ENCODE measurements around the gene HOXB1. TPM values are rescaled to one million over a fixed set of nuclear protein-coding genes. Genes with fewer than 3 reads are reported as not detected.
"Not testable (repeated sequence)": the region's sequence is repeated elsewhere in the genome, so short reads cannot be mapped to it uniquely, and the experiment has no call there.

Gene HOXB1
- polyA plus RNA-seq, 1 donor = not detected

- no peak for DNase-seq (ENCODE audit: low read depth)
Observed at GRCh38 chr17:48519427-48519826, 11.4 kb downstream of the HOXB1 start.

DNA sequence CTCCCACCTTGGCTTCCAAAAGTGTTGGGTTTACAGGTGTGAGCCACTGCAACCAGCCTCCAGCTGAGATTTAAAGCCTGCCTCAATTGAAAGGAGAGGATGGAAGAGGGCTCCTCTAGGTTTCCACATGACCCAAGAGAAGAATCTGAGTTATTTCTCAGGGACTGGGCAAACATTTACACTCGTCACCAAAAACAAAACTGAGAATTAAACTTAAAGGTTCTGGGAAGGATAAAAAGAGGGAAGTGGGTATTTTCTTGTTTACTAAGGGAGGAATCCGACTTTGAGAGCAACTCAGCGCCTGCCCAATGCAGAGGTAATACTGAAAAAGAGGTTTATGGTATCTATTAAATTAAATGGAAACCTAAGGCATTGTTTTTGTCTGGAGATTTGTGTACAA is 13.3 kb downstream of the HOXB1 start:
- no peak for DNase-seq (ENCODE audit: low read depth)

- DNase-seq (ENCODE audit: low read depth) = no peak
Observed at GRCh38 chr17:48515925-48516900, 14.6 kb downstream of the HOXB1 start.

- no peak for DNase-seq (ENCODE audit: low read depth)
Observed at GRCh38 chr17:48514477-48514876, 16.3 kb downstream of the HOXB1 start.

- DNase-seq (ENCODE audit: low read depth) = no peak
Observed at GRCh38 chr17:48513666-48514455, 16.9 kb downstream of the HOXB1 start.

- DNase-seq (ENCODE audit: low read depth) = no peak
Observed at GRCh38 chr17:48513097-48513496, 17.7 kb downstream of the HOXB1 start.

DNA sequence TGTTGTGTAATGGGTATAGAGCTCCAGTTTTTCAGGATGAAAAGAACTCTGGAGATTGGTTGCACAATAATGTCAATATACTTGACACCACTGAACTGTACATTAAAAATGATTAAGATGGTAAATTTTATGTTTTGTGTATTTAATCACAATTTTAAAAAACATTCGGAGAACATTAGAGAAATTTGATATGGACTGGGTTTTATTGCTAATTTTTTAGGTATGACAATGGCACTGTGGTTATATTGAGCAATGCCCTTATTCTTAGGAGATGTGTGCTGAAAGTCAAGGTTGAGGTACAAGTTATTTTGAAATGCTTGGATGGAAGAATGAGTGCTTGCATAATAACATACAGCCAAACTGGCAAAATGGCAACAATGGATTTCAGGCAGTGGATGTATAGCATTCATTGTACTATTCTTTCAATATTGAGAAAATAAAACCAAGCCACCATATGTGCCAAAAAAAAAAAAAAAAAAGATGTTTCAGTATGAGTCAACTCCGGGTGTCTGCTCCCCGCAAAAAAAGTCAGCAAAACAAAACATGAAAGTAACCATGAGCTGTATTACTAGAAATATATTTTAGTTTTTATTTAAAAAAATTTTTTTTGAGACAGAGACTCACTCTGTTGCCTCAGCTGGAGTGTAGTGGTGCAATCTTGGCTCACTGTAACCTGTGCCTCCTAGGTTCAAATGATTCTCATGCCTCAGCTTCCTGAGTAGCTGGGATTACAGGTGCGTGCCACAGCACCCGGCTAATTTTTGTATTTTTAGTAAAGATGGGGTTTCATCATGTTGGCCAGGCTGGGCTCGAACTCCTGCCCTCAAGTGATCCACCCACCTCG is 19.8 kb downstream of the HOXB1 start:
- no peak for DNase-seq (ENCODE audit: low read depth)

- no peak for DNase-seq (ENCODE audit: low read depth)
Observed at GRCh38 chr17:48510381-48510760, 20.4 kb downstream of the HOXB1 start.

DNA sequence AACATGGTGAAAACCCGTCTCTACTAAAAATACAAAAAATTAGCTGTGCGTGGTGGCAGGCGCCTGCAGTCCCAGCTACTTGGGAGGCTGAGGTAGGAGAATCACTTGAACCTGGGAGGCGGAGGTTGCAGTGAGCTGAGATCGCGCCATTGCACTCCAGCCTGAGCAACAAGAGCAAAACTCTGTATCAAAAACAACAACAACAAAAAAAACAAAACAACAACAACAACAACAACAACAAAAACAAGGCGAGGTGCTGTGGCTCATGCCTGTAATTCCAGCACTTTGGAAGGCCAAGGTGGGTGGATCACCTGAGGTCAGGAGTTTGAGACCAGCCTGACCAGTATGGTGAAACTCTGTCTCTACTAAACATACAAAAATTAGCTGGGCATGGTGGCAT is 21.1 kb downstream of the HOXB1 start:
- not testable (repeated sequence) for DNase-seq (ENCODE audit: low read depth)

DNA sequence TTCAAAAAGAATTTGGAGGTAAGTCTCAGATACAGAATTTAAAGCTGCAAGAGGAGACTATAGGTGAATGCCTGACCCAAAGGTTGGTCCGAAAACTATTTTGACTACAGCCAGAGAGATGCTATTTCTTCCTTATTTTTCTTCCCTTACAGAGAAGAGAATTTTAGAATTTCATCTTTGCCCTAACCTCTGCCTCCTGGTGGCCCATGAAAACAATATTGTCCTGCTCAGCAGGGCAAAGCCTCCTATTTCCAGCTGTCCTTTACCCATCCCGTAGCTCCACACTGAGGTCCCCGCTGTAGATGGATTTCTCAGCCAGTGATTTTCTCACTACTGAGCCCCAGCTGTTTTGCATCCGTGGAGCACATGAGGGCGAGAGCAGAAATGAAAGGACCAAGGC is 24.6 kb downstream of the HOXB1 start:
- DNase-seq (ENCODE audit: low read depth) = no peak

GRCh38 chr17:48505788-48506187 is 25.0 kb downstream of the HOXB1 start:
- no peak for DNase-seq (ENCODE audit: low read depth)

DNA sequence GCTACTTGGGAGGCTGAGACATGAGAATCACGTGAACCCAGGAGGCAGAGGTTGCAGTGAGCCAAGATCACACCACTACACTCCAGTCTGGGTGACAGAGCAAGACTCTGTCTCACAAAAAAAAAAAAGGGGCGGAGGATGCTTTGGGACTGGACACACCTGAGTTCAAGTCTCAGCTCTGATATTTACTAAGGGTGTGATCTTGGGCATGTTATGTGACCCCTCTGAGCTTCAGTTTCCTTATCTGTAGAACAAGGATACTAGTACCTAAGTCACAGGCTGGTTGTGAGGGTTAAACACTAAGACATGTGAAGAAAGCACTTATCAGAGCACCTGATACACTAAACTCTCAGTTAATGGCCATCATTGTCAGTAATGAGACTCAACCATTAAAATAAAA is 25.9 kb downstream of the HOXB1 start:
- no peak for DNase-seq (ENCODE audit: low read depth)

GRCh38 chr17:48503747-48504146 is 27.1 kb downstream of the HOXB1 start:
- DNase-seq (ENCODE audit: low read depth) = no peak

DNA sequence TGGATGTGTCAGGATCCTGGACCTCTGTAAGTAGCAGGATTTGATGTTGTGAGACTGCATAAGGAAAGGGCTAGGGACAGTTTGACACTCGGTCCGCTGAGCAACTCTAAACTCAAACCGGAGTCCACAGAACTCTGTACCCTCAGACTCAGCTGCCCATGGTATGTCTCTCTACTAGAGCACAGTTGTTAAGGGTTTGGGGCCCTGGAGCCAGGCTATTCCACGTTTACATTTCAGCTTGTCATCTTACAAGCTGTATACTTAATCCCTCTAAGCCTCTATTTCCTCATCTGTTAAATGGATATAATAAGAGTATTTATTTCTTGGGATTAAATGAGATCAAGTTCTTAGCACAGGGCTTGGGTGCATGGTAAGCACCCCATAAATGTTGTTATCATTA is 27.9 kb downstream of the HOXB1 start:
- no peak for DNase-seq (ENCODE audit: low read depth)

GRCh38 chr17:48502312-48502711 is 28.5 kb downstream of the HOXB1 start:
- no peak for DNase-seq (ENCODE audit: low read depth)

DNA sequence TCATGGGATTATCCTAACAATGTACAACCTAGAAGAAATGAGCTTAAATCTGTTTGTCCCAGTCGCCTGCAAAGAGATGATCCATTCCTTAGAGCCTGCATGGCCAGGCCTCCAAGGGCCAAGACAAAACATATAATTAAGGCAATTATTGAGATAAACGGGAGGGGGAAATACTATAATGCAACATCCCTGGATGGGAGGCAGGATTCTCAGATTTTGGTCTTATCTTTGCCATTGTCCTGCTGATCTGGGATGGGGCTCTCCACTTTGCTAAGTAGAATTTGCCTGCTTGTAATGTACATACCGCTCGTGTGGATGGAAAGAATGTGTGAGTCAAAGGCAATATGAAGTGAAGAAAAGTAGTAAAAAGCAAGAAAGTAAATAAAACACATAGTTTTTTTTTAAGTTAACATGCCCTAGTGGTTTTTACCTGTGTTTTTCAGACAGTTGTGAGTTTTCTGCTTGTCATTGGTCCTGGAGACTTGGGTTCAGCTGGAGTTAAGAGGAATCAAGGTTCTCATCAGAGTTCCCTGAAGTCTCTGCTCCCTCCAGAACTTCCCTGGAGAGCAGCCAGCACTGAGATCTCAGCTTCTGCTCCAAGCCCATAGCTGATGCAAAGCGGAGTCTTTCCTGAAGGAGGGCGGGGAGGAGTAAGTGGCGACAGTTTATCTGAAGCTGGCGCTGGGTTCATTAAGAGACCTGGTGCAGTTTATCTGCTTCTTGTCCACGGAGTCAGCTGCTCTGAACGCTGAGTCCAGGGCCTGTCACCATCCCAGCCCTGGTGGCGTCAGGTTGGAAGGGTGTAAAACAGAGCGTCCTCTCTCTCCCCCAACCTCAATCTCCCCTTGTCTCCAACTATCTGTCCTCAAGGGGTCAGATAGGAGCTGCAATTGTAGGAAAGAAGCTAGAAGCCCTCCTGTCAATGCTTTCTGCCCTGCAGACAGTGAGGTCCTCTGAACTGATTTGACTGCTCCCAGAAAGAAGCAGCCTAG is 30.1 kb downstream of the HOXB1 start:
- no peak for DNase-seq (ENCODE audit: low read depth)

DNA sequence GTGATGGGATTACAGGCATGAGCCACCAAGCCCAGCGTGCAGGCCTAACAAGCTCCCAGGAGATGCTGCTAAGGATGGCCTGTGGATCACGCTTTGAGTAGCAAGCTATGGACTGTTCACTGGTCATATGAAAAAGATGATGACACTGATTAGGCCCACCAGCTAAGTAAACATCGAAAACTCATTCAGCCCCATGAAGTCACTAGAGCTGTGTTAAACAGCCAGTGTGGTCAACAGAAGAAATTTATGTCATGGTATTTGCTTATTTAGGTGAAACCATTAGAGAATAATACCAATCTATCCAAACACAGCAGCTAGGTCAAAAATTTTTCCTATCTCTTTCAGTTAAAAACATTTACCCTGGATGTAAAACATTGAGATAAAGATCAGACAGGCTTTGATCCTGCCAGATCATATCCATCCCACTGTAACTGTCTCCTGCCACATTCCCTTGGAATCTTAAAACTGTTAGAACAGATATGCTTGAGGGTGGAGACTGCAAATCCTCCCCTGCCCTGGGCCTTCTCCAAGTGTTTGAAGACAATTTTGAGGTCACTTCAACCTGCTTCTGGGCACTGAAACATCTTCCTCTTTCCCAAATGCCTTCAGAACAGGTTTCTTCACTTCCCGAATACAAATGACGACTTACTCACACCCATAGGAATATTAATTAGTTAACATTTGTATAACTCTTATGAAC is 30.9 kb downstream of the HOXB1 start:
- DNase-seq (ENCODE audit: low read depth) = no peak

GRCh38 chr17:48499248-48499647 is 31.6 kb downstream of the HOXB1 start:
- DNase-seq (ENCODE audit: low read depth) = no peak

GRCh38 chr17:48498164-48498850 is 32.5 kb downstream of the HOXB1 start:
- no peak for DNase-seq (ENCODE audit: low read depth)
